ENCODE measurements around the gene RCAN3.
"Not testable (repeated sequence)": the region's sequence is repeated elsewhere in the genome, so short reads cannot be mapped to it uniquely, and the experiment has no call there.

Gene RCAN3

GRCh38 chr1:24528744-24529143 is 26.1 kb downstream of the RCAN3 start:
- Histone ChIP-seq H3K27me3 (ENCODE audit: insufficient read depth, insufficient read length) (no peaks in the 10 kb centered on the region), H3K9me3 (ENCODE audit: insufficient read depth, low read length) (no peaks in the 10 kb centered on the region), H3K4me3 (ENCODE audit: insufficient read length, low read depth) (no peak overlapping the region), H3K4me1 (ENCODE audit: insufficient read depth, insufficient read length) (no peaks in the 10 kb centered on the region), H3K36me3 (ENCODE audit: insufficient read depth, insufficient read length, low read length) (peaks cover 13% of the 10 kb centered on the region), H3K9ac (ENCODE audit: insufficient read length, low read depth) (no peak overlapping the region)
- DNase-seq (ENCODE audit: low read depth, low spot score) = no peak
- TF ChIP-seq YY1 (IDR thresholded peaks at IDR 0.05; ENCODE audit: insufficient read depth, insufficient read length) = no peak
- TF ChIP-seq SUZ12 (IDR thresholded peaks at IDR 0.05; ENCODE audit: extremely low read depth, insufficient read depth, insufficient read length) = no peak
- TF ChIP-seq ZNF274 (IDR thresholded peaks at IDR 0.05; ENCODE audit: low read depth, low read length) = no peak

GRCh38 chr1:24529292-24529691 is 26.7 kb downstream of the RCAN3 start:
- not testable (repeated sequence) for H3K27me3 ChIP-seq (ENCODE audit: insufficient read depth, insufficient read length); H3K4me3 ChIP-seq (ENCODE audit: insufficient read length, low read depth); DNase-seq (ENCODE audit: low read depth, low spot score); H3K9ac ChIP-seq (ENCODE audit: insufficient read length, low read depth); H3K4me1 ChIP-seq (ENCODE audit: insufficient read depth, insufficient read length); H3K9me3 ChIP-seq (ENCODE audit: insufficient read depth, low read length)
- H3K36me3 ChIP-seq (ENCODE audit: insufficient read depth, insufficient read length, low read length) = peaks cover 14% of the 10 kb centered on the region

- no peak overlapping the region for H3K4me3 ChIP-seq (ENCODE audit: insufficient read length, low read depth)
Measured at GRCh38 chr1:24535021-24535424, 32.4 kb downstream of the RCAN3 start.

GRCh38 chr1:24535778-24536177 is 33.1 kb downstream of the RCAN3 start:
- Histone ChIP-seq H3K4me1 (ENCODE audit: insufficient read depth, insufficient read length) (peaks cover 3% of the 10 kb centered on the region), H3K9ac (ENCODE audit: insufficient read length, low read depth) (no peak overlapping the region), H3K36me3 (ENCODE audit: insufficient read depth, insufficient read length, low read length) (peaks cover 24% of the 10 kb centered on the region), H3K4me3 (ENCODE audit: insufficient read length, low read depth) (no peak overlapping the region), H3K9me3 (ENCODE audit: insufficient read depth, low read length) (no peaks in the 10 kb centered on the region), H3K27me3 (ENCODE audit: insufficient read depth, insufficient read length) (no peaks in the 10 kb centered on the region)
- DNase-seq (ENCODE audit: low read depth, low spot score) = no peak
- TF ChIP-seq YY1 (IDR thresholded peaks at IDR 0.05; ENCODE audit: insufficient read depth, insufficient read length) (no peak), ZNF274 (IDR thresholded peaks at IDR 0.05; ENCODE audit: low read depth, low read length) (no peak), SUZ12 (IDR thresholded peaks at IDR 0.05; ENCODE audit: extremely low read depth, insufficient read depth, insufficient read length) (no peak)

More at GRCh38 chr1:24535021-24535424, 32.4 kb downstream of the RCAN3 start:
- Histone ChIP-seq H3K27me3 (ENCODE audit: insufficient read depth, insufficient read length) (no peaks in the 10 kb centered on the region), H3K9me3 (ENCODE audit: insufficient read depth, low read length) (no peaks in the 10 kb centered on the region), H3K36me3 (ENCODE audit: insufficient read depth, insufficient read length, low read length) (peaks cover 24% of the 10 kb centered on the region), H3K4me1 (ENCODE audit: insufficient read depth, insufficient read length) (peaks cover 3% of the 10 kb centered on the region), H3K9ac (ENCODE audit: insufficient read length, low read depth) (no peak overlapping the region)
- no peak for DNase-seq (ENCODE audit: low read depth, low spot score)
- no peak for TF ChIP-seq ZNF274 (IDR thresholded peaks at IDR 0.05; ENCODE audit: low read depth, low read length)
- TF ChIP-seq YY1 (IDR thresholded peaks at IDR 0.05; ENCODE audit: insufficient read depth, insufficient read length) = no peak
- TF ChIP-seq SUZ12 (IDR thresholded peaks at IDR 0.05; ENCODE audit: extremely low read depth, insufficient read depth, insufficient read length) = no peak

GRCh38 chr1:24536391-24536840 is 33.8 kb downstream of the RCAN3 start:
- no peak for DNase-seq (ENCODE audit: low read depth, low spot score)
- Histone ChIP-seq H3K36me3 (ENCODE audit: insufficient read depth, insufficient read length, low read length) (peaks cover 21% of the 10 kb centered on the region), H3K4me1 (ENCODE audit: insufficient read depth, insufficient read length) (peaks cover 3% of the 10 kb centered on the region), H3K4me3 (ENCODE audit: insufficient read length, low read depth) (no peak overlapping the region), H3K27me3 (ENCODE audit: insufficient read depth, insufficient read length) (no peaks in the 10 kb centered on the region), H3K9ac (ENCODE audit: insufficient read length, low read depth) (no peak overlapping the region), H3K9me3 (ENCODE audit: insufficient read depth, low read length) (no peaks in the 10 kb centered on the region)
- TF ChIP-seq YY1 (IDR thresholded peaks at IDR 0.05; ENCODE audit: insufficient read depth, insufficient read length) (no peak), ZNF274 (IDR thresholded peaks at IDR 0.05; ENCODE audit: low read depth, low read length) (no peak), SUZ12 (IDR thresholded peaks at IDR 0.05; ENCODE audit: extremely low read depth, insufficient read depth, insufficient read length) (no peak)

GRCh38 chr1:24540051-24540905 is 37.6 kb downstream of the RCAN3 start:
- H3K9me3 ChIP-seq (ENCODE audit: insufficient read depth, low read length) = no peaks in the 10 kb centered on the region
- H3K4me1 ChIP-seq (ENCODE audit: insufficient read depth, insufficient read length) = peaks cover under 1% of the 10 kb centered on the region
- no peak for DNase-seq (ENCODE audit: low read depth, low spot score)
- H3K27me3 ChIP-seq (ENCODE audit: insufficient read depth, insufficient read length) = no peaks in the 10 kb centered on the region
- TF ChIP-seq YY1 (IDR thresholded peaks at IDR 0.05; ENCODE audit: insufficient read depth, insufficient read length) (no peak), SUZ12 (IDR thresholded peaks at IDR 0.05; ENCODE audit: extremely low read depth, insufficient read depth, insufficient read length) (no peak), ZNF274 (IDR thresholded peaks at IDR 0.05; ENCODE audit: low read depth, low read length) (no peak)
- no peak overlapping the region for H3K4me3 ChIP-seq (ENCODE audit: insufficient read length, low read depth)
- H3K9ac ChIP-seq (ENCODE audit: insufficient read length, low read depth) = no peak overlapping the region
- peaks cover 6% of the 10 kb centered on the region for H3K36me3 ChIP-seq (ENCODE audit: insufficient read depth, insufficient read length, low read length)

GRCh38 chr1:24540906-24541710 is 38.5 kb downstream of the RCAN3 start:
- Histone ChIP-seq H3K27me3 (ENCODE audit: insufficient read depth, insufficient read length) (no peaks in the 10 kb centered on the region), H3K9ac (ENCODE audit: insufficient read length, low read depth) (no peak overlapping the region), H3K4me3 (ENCODE audit: insufficient read length, low read depth) (no peak overlapping the region), H3K4me1 (ENCODE audit: insufficient read depth, insufficient read length) (no peaks in the 10 kb centered on the region), H3K36me3 (ENCODE audit: insufficient read depth, insufficient read length, low read length) (no peaks in the 10 kb centered on the region), H3K9me3 (ENCODE audit: insufficient read depth, low read length) (no peaks in the 10 kb centered on the region)
- no peak for DNase-seq (ENCODE audit: low read depth, low spot score)
- TF ChIP-seq SUZ12 (IDR thresholded peaks at IDR 0.05; ENCODE audit: extremely low read depth, insufficient read depth, insufficient read length) (no peak), ZNF274 (IDR thresholded peaks at IDR 0.05; ENCODE audit: low read depth, low read length) (no peak), YY1 (IDR thresholded peaks at IDR 0.05; ENCODE audit: insufficient read depth, insufficient read length) (no peak)

Measured in NT2/D1 (cell line).